NOMO-1 (cell line): Measurements from ENCODE around the gene KCNK6.
A peak's percentile ranks its signal among the peaks of the same experiment; 100 is the strongest.

Experiments
- DNase-seq, 2 experiments: peaks; one replicate each; lab custom pipeline; 2025; ENCODE audit not compliant: unreplicated experiment in 2 of 2; lab: John Stamatoyannopoulos, UW

KCNK6 gene

GRCh38 chr19:38319421-38320258 lies at the start of gene KCNK6:
KCNK6 (plus strand) TSS chr19:38319845; CDS start chr19:38319951, 106 bp downstream.
- peak; percentile 9 to 11 for DNase-seq

GRCh38 chr19:38270587-38271167 lies 49.0 kb upstream of the KCNK6 start:
- DNase-seq, result no peak

- DNase-seq, result no peak
Measured at GRCh38 chr19:38273499-38273898, 46.1 kb upstream of the KCNK6 start.

GRCh38 chr19:38274739-38275138 lies 44.9 kb upstream of the KCNK6 start:
- no peak for DNase-seq

GRCh38 chr19:38276942-38277517 lies 42.6 kb upstream of the KCNK6 start:
- DNase-seq, result no peak

- no peak for DNase-seq
Measured at GRCh38 chr19:38277549-38277948, 42.1 kb upstream of the KCNK6 start.

GRCh38 chr19:38277969-38278680 lies 41.5 kb upstream of the KCNK6 start:
- DNase-seq, result no peak

- no peak for DNase-seq
Measured at GRCh38 chr19:38278751-38279150, 40.9 kb upstream of the KCNK6 start.

GRCh38 chr19:38280030-38280921 lies 39.4 kb upstream of the KCNK6 start:
- no peak for DNase-seq

- no peak for DNase-seq
Measured at GRCh38 chr19:38281811-38282566, 37.7 kb upstream of the KCNK6 start.

GRCh38 chr19:38283271-38283670 lies 36.4 kb upstream of the KCNK6 start:
- DNase-seq, result no peak

GRCh38 chr19:38284422-38284821 lies 35.2 kb upstream of the KCNK6 start:
- DNase-seq, result peak; percentile 29 to 45

- no peak for DNase-seq
Measured at GRCh38 chr19:38285567-38285966, 34.1 kb upstream of the KCNK6 start.

GRCh38 chr19:38287604-38288003 lies 32.0 kb upstream of the KCNK6 start:
- peak; percentile 64 to 91 for DNase-seq

GRCh38 chr19:38288123-38288855 lies 31.4 kb upstream of the KCNK6 start:
- DNase-seq, result no peak

- no peak for DNase-seq
Measured at GRCh38 chr19:38289955-38290354, 29.7 kb upstream of the KCNK6 start.

- DNase-seq, result no peak
Measured at GRCh38 chr19:38290631-38291147, 29.0 kb upstream of the KCNK6 start.

- no peak for DNase-seq
Measured at GRCh38 chr19:38291855-38292254, 27.8 kb upstream of the KCNK6 start.

GRCh38 chr19:38293281-38293680 lies 26.4 kb upstream of the KCNK6 start:
- DNase-seq, result no peak
